ENCODE measurements around the gene CYBC1.

CYBC1 gene

DNA sequence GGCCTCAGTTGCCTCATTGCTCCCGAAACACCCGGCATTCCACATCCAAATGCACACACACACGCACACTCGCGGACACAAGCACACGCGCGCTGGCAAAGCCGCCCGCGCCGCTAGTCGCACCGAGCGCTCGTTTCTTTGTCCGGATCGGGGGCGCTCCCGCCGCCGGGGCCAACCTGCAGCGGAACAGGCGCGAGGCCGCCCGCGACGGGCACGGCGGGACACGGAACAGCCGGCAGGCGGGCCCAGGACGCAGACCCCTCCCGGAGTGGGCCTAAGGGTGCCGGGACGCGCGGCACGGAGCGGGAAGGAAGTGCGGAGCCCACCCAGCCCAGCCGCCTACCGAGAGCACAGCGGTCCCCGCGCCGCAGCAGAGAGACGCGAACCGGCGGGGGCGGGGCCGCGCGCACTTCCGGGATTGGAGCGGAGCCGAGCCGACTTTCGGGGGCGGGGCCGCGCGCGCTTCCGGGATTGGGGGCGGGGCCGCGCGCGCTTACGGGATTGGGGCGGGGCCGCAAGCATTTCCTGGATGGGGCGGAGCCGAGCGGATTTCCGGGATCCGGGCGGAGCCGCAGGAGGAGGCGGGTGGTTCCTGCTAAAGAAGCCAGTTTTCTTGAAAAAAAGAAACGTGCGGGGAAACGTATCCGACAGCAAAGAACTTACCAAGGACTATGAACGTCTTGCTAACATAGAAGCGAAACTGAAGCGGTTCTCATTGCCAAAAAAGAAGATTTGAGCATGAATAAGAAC lies at the start of gene CYBC1:
Gene CYBC1 (minus strand): TSS at position 396 of the 750 bp plus-strand sequence. CDS start 1,498 bp downstream, outside the sequence.
- TF ChIP-seq, protein P1, sequence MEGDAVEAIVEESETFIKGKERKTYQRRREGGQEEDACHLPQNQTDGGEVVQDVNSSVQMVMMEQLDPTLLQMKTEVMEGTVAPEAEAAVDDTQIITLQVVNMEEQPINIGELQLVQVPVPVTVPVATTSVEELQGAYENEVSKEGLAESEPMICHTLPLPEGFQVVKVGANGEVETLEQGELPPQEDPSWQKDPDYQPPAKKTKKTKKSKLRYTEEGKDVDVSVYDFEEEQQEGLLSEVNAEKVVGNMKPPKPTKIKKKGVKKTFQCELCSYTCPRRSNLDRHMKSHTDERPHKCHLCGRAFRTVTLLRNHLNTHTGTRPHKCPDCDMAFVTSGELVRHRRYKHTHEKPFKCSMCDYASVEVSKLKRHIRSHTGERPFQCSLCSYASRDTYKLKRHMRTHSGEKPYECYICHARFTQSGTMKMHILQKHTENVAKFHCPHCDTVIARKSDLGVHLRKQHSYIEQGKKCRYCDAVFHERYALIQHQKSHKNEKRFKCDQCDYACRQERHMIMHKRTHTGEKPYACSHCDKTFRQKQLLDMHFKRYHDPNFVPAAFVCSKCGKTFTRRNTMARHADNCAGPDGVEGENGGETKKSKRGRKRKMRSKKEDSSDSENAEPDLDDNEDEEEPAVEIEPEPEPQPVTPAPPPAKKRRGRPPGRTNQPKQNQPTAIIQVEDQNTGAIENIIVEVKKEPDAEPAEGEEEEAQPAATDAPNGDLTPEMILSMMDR (IDR thresholded peaks at IDR 0.05; ENCODE audit: borderline replicate concordance, insufficient read depth, low read depth, low read length): no peak
- peak within 1 kb of the TSS; percentile 79 for H3K4me3 ChIP-seq (ENCODE audit: low read depth, low read length)

DNA sequence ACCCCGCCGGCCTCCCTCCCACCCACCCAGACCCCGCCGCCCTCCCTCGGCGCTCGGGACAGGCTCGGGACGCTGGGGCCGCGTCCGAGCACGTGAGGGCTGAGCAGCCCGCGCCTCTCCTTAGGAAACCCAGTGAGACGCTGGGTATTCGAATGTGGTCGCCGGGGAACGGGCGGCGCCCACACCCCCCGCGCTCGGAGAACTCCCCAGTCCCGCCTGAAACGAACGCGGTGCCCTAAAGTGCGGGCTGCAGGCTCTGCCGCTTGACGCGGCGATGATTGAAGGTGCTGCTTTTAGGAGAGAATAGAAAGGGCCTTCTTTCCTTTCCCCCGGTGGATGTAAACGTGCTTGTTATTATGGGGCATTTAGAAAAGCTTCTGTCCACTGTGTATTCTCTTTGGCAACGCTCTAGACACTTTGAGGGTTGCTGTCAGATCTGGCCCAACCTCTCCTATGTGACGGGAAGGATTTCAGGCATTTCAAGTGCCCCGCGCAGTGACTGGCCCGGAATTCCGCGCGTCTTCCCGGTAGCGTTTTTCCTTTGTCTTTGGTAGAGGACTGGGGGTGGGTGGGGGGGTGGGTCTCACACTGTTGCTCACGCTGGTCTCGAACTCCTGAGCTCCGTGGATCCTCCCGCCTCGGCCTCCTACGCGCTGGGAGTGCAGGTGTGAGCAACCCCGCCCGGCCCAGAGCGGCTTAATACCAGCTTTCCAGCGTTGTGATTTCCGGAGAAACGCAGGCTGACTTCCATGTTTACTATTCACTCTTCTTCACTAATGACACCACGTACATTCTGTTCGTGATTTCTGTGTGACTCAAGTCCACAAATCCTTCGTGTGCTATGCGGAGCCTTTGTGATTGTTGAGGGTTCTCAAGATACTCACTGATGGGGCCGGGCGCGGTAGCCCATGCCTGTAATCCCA lies 47.2 kb upstream of the CYBC1 start:
- TF ChIP-seq, protein P1 (IDR thresholded peaks at IDR 0.05; ENCODE audit: borderline replicate concordance, insufficient read depth, low read depth, low read length): no peak
- H3K4me3 ChIP-seq (ENCODE audit: low read depth, low read length): peak overlapping the region; percentile 44

DNA sequence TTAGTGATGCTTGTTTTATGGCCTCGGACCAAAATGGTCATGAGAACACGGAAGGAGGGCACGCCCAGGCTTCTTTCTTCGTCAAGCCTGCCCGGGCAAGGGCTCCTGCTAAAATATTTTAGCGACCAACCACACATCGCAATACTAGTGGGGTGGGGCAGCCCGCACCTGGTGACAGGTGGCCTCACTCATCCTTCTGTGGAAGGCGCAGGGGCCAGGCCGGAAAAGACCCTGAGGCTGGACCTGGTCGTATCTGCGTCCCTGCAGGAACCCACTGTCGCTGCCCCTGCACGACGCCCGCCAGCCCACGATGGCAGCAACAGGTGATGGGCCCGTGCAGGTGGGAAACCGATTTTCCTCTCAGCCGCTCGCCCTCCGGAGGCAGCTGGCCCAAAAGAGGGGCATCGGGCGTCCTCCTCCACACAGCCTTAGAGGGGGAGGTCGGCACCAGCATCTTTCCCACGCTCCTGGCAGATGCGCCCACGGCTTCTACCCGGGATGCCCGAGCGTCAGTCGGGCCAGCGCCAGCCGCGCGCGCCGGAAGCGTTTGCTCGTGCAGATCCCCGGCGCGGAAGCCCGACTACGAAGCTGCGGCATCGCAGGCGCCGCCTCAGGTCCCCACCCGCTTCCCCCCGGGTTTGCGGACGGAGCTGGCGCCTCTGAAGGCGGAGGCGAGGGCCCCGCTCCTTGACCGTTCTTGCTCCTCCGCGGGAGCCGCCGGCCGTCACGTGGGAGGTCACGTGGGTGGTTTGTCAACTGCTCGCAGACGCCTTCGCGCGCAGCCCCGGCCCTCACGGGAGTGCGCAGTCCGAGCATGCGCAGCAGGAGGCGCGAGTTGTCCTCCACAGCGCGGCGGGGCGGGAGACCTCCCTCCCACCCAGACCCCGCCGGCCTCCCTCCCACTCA lies 46.2 kb upstream of the CYBC1 start:
- TF ChIP-seq, protein P1 (IDR thresholded peaks at IDR 0.05; ENCODE audit: borderline replicate concordance, insufficient read depth, low read depth, low read length): no peak
- H3K4me3 ChIP-seq (ENCODE audit: low read depth, low read length): peak overlapping the region; percentile 58

DNA sequence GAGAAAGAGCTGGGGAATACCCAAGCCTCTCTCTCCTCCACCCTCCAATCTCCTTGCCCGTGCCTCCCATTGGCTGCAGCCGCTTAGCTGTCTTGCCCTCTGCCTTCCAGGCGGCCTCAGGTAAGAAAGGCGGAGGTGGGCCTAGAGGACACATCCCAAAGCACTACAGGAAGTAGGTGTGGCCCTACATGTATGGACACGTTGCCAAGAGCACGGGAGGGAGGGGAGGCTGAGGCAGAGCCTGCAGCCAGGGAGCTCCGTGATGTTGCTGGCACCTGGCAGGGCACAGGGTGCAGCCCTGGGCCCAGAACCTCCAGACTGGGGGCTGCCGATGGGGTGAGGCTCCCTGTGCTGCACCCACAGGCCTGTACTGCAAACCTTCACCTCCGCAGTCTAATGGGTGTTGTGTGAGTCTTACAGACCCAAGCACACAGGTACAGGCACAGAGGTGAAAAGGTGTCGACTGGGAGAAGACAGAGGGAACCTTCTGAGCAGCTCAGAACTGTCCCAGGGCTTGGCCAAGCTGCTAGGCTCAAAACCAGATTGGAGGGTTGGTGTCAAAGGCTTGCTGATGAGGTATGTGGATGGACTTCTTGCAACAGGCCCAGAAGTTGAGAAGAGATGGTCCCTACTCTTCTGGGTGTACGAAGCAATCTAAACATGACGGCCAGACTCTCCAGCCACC lies 45.4 kb upstream of the CYBC1 start:
- TF ChIP-seq, protein P1 (IDR thresholded peaks at IDR 0.05; ENCODE audit: borderline replicate concordance, insufficient read depth, low read depth, low read length): no peak
- H3K4me3 ChIP-seq (ENCODE audit: low read depth, low read length): no peak overlapping the region

DNA sequence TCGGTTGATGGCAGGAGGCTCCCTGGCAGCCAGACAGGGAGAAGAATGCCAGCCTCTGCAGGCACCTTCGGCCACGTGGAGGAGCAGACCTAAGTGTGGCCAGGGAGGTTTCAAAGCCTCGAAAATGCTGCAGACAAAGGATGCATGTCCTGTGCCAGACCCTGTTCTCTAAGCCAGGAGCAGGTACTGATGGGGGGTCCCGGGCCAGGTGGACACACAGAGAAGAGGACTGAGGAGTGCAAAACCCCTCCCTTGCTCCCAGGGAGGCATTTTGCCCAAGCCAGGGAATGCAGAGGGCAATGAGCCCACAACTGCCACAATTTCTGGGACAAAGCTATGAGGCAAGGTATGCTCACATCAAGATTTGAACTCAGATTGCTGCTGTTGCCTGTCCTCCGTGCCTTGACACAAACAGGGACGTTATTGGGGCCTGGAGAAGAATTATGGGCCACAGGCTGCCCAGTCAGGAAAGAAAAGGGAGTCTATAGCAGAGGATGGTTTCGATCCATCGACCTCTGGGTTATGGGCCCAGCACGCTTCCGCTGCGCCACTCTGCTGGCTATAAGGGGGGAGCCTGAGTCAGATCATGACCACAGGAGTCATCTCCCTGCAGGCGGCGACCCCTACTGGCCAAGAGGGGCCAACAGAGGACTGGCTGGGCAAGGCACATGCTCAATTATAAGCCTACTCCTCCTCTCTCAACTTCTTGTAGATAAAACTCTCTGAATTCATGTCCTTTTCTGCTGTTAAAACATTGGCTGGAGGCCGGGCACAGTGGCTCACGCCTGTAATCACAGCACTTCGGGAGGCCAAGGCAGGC lies 43.9 kb upstream of the CYBC1 start:
- no peak overlapping the region for H3K4me3 ChIP-seq (ENCODE audit: low read depth, low read length)
- TF ChIP-seq, protein P1 (IDR thresholded peaks at IDR 0.05; ENCODE audit: borderline replicate concordance, insufficient read depth, low read depth, low read length): peak; percentile 95

Measured in GM12875 (cell line).